ENCODE results near the gene DYNLL1.
"Not testable (repeated sequence)": the region's sequence is repeated elsewhere in the genome, so short reads cannot be mapped to it uniquely, and the experiment has no call there.

Gene DYNLL1

DNA sequence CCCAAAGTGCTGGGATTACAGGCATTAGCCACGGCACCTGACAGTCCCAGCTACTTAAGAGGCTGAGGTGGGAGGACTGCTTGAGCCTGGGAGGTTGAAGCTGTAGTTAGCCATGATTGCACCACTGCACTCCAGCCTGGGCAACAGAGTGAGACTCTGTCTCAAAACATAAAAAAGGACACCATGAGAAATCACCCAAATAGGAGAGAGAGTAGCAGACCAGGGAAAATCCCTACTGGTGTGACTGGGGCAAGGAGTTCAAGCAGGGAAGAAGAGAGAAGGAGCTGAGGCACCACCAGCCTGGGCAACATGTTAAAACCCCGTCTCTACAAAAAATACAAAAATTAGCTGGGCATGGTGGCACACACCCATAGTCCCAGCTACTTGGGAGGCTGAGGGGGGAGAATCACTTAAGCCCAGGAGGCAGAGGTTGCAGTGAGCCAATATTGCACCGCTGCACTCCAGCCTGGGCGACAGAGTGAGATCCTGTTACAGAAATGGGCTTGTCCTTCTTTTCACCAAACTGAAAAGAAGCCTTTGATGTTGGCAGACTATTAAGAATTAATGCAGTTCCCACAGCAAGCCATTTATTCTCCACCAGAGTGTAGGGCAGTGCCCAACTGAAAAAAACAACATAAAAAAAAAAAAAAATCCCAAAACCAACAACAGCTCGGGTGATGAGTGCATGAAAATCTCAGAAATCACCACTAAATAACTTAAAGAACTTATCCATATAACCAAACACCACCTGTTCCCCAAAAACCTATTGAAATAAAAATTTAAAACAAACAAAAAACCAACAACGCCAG is 21.9 kb upstream of the DYNLL1 start:
- Histone ChIP-seq H3K27me3 (ENCODE audit: control insufficient read depth, insufficient read depth, low read length, poor library complexity, severe bottlenecking) (no peaks in the 10 kb centered on the region), H3K9me3 (ENCODE audit: control insufficient read depth, low read length) (no peaks in the 10 kb centered on the region), H3K27ac (ENCODE audit: insufficient read depth, low read depth, low read length, poor library complexity, severe bottlenecking) (no peak overlapping the region), H3K4me3 (ENCODE audit: insufficient read depth, low read depth, low read length) (no peak overlapping the region), H3K4me1 (ENCODE audit: control insufficient read depth, insufficient read depth, low read length) (no peaks in the 10 kb centered on the region), H3K36me3 (ENCODE audit: control insufficient read depth, insufficient read depth, low read length) (no peaks in the 10 kb centered on the region)
- WGBS, 2 experiments = 88 to 92% methylated on average over 6 of the region's 6 CpGs

DNA sequence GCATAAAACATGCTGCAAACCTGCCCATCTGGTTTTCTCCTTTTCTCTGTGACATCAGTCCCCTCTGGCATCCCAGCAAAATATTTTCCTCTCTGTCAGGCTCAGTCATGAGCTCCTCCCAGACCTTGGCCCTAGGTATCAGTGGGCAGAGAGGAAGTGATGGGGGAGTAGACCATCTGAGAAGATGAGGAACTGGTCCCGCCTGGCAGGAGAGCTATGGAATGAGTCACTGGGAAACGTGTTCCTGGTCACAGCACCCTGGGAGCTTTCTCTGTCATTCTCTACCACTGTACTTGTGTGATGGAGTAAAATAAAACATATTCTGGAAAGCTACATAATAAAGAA is 21.3 kb upstream of the DYNLL1 start:
- H3K4me1 ChIP-seq (ENCODE audit: control insufficient read depth, insufficient read depth, low read length) = no peaks in the 10 kb centered on the region
- H3K27ac ChIP-seq (ENCODE audit: insufficient read depth, low read depth, low read length, poor library complexity, severe bottlenecking) = no peak overlapping the region
- H3K36me3 ChIP-seq (ENCODE audit: control insufficient read depth, insufficient read depth, low read length) = no peaks in the 10 kb centered on the region
- no peaks in the 10 kb centered on the region for H3K27me3 ChIP-seq (ENCODE audit: control insufficient read depth, insufficient read depth, low read length, poor library complexity, severe bottlenecking)
- no peaks in the 10 kb centered on the region for H3K9me3 ChIP-seq (ENCODE audit: control insufficient read depth, low read length)
- no peak overlapping the region for H3K4me3 ChIP-seq (ENCODE audit: insufficient read depth, low read depth, low read length)
- 47 to 51% methylated on average over 2 of the region's 2 CpGs for whole genome bisulfite sequencing, 2 experiments

DNA sequence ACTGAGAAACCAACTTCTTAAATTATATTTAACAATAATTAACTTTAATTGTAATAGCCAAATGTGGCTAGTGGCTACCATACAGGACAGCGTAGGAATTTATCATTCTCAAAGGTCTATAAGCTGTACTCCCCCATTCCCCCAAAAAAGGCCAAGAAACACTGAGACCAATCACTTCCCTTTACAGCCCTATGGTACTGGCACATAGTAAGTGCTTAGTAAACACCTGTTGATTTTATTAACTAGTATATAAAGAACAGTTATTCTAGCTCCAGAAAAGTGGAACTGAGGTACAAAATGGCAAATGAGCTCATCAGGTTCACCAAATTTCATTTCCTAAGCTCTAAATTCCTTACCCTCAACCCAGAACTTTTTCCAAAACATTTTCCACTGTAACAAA is 20.3 kb upstream of the DYNLL1 start:
- no peaks in the 10 kb centered on the region for H3K36me3 ChIP-seq (ENCODE audit: control insufficient read depth, insufficient read depth, low read length)
- no peak overlapping the region for H3K4me3 ChIP-seq (ENCODE audit: insufficient read depth, low read depth, low read length)
- no peaks in the 10 kb centered on the region for H3K4me1 ChIP-seq (ENCODE audit: control insufficient read depth, insufficient read depth, low read length)
- H3K9me3 ChIP-seq (ENCODE audit: control insufficient read depth, low read length) = no peaks in the 10 kb centered on the region
- H3K27me3 ChIP-seq (ENCODE audit: control insufficient read depth, insufficient read depth, low read length, poor library complexity, severe bottlenecking) = no peaks in the 10 kb centered on the region
- H3K27ac ChIP-seq (ENCODE audit: insufficient read depth, low read depth, low read length, poor library complexity, severe bottlenecking) = no peak overlapping the region
- WGBS, 2 experiments = 89 to 100% methylated on average over 1 of the region's 1 CpG

DNA sequence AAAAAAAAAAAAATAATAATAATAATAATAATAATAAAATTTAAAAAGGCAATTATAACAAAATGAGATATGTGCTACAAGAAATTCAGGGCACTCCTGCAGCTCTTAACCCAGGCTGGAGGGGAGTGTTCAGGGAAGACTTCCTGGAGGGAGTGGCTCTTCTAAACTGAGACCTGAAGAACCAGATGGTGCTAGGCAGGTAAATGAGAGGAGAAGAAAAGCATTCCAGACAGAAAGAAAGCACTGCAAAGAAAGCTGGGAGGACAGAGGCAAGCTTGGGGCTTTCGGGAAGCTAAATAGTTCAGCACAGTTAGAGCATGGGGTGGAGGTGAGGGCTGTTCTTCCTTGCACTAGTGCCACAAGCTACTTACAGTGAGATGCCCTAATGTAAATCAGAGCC is 16.5 kb upstream of the DYNLL1 start:
- 77 to 79% methylated on average over 1 of the region's 1 CpG for WGBS, 2 experiments
- Histone ChIP-seq H3K27me3 (ENCODE audit: control insufficient read depth, insufficient read depth, low read length, poor library complexity, severe bottlenecking) (no peaks in the 10 kb centered on the region), H3K27ac (ENCODE audit: insufficient read depth, low read depth, low read length, poor library complexity, severe bottlenecking) (no peak overlapping the region), H3K4me3 (ENCODE audit: insufficient read depth, low read depth, low read length) (no peak overlapping the region), H3K36me3 (ENCODE audit: control insufficient read depth, insufficient read depth, low read length) (no peaks in the 10 kb centered on the region), H3K4me1 (ENCODE audit: control insufficient read depth, insufficient read depth, low read length) (no peaks in the 10 kb centered on the region), H3K9me3 (ENCODE audit: control insufficient read depth, low read length) (no peaks in the 10 kb centered on the region)

DNA sequence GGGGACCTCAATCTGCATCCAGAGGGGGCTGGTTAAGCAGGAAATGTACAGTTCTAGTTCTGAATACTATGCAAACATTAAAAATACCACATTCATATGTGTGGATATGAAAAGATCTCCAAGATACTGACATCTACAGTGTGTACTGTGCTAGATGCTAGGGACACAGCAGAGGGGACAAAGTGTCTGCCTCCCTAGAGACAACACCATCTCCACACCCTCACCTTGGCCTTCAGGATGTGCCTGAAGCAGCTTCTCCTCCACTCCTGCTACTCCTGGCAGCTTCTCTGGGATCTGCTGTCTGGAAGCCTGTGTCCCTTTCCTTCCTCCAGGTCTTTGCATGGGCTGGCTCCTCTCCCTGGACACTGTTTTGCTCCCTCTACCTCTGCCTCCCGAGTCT is 15.7 kb upstream of the DYNLL1 start:
- WGBS, 2 experiments = 86 to 98% methylated on average over 1 of the region's 1 CpG
- H3K4me1 ChIP-seq (ENCODE audit: control insufficient read depth, insufficient read depth, low read length) = no peaks in the 10 kb centered on the region
- H3K27ac ChIP-seq (ENCODE audit: insufficient read depth, low read depth, low read length, poor library complexity, severe bottlenecking) = no peak overlapping the region
- H3K36me3 ChIP-seq (ENCODE audit: control insufficient read depth, insufficient read depth, low read length) = no peaks in the 10 kb centered on the region
- no peaks in the 10 kb centered on the region for H3K9me3 ChIP-seq (ENCODE audit: control insufficient read depth, low read length)
- H3K4me3 ChIP-seq (ENCODE audit: insufficient read depth, low read depth, low read length) = no peak overlapping the region
- no peaks in the 10 kb centered on the region for H3K27me3 ChIP-seq (ENCODE audit: control insufficient read depth, insufficient read depth, low read length, poor library complexity, severe bottlenecking)

DNA sequence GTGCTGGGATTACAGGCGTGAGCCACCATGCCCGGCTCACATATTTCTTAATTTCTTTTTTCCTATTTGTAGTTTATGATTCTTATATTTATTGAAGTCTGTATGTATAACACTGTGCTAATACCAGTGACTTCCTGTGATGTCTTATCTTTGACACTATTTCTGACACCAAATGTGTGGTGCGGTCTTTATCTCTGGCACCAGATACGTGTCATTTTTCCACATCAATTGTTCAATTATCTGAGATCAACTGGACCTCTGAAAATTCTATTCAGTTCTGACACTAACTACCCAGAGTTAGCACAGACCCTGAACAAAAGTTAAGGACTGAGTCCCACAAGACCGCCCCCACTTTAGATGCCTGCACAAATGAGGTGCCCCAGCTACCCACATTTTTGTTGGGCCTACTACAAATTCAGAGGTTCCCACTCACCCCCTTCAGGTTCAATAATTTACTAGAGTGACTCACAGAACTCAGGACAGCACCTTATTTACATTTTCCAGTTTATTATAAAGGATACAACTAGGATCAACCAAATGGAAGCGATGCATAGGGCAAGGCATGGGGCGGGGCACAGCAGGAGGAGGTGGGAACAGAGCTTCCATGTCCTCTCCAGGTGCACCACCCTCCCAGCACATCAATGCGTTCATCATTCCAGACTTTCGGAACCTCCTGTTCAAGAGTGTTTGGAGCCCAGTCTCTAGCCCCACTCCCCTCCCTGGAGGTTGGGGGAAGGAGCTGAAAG is 14.7 kb upstream of the DYNLL1 start:
- no peaks in the 10 kb centered on the region for H3K4me1 ChIP-seq (ENCODE audit: control insufficient read depth, insufficient read depth, low read length)
- H3K4me3 ChIP-seq (ENCODE audit: insufficient read depth, low read depth, low read length) = no peak overlapping the region
- H3K27ac ChIP-seq (ENCODE audit: insufficient read depth, low read depth, low read length, poor library complexity, severe bottlenecking) = no peak overlapping the region
- no peaks in the 10 kb centered on the region for H3K9me3 ChIP-seq (ENCODE audit: control insufficient read depth, low read length)
- H3K36me3 ChIP-seq (ENCODE audit: control insufficient read depth, insufficient read depth, low read length) = no peaks in the 10 kb centered on the region
- no peaks in the 10 kb centered on the region for H3K27me3 ChIP-seq (ENCODE audit: control insufficient read depth, insufficient read depth, low read length, poor library complexity, severe bottlenecking)
- WGBS, 2 experiments = 96 to 97% methylated on average over 7 to 9 of the region's 9 CpGs

DNA sequence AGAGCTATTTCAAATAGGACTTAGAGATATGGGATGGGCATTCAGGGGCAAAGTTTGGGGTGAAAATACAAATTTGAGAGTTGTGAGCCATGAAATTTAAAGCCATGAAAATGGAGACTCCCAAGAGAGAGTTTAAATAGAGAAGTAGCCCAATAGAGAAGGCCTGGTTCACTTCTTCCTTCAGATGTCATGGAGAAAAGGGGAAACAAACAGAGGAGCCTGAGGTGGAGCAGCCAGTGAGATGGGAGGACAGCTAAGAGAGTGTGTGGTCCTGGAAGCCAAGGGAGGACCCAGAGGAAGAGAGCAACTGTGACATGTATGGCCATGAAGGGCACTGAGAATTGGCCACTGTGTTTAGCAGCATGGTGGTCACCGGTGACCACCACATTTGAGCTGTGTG is 12.3 kb upstream of the DYNLL1 start:
- no peaks in the 10 kb centered on the region for H3K27me3 ChIP-seq (ENCODE audit: control insufficient read depth, insufficient read depth, low read length, poor library complexity, severe bottlenecking)
- no peaks in the 10 kb centered on the region for H3K4me1 ChIP-seq (ENCODE audit: control insufficient read depth, insufficient read depth, low read length)
- WGBS, 2 experiments = 92 to 94% methylated on average over 1 of the region's 1 CpG
- no peaks in the 10 kb centered on the region for H3K36me3 ChIP-seq (ENCODE audit: control insufficient read depth, insufficient read depth, low read length)
- no peak overlapping the region for H3K4me3 ChIP-seq (ENCODE audit: insufficient read depth, low read depth, low read length)
- no peaks in the 10 kb centered on the region for H3K9me3 ChIP-seq (ENCODE audit: control insufficient read depth, low read length)
- no peak overlapping the region for H3K27ac ChIP-seq (ENCODE audit: insufficient read depth, low read depth, low read length, poor library complexity, severe bottlenecking)

DNA sequence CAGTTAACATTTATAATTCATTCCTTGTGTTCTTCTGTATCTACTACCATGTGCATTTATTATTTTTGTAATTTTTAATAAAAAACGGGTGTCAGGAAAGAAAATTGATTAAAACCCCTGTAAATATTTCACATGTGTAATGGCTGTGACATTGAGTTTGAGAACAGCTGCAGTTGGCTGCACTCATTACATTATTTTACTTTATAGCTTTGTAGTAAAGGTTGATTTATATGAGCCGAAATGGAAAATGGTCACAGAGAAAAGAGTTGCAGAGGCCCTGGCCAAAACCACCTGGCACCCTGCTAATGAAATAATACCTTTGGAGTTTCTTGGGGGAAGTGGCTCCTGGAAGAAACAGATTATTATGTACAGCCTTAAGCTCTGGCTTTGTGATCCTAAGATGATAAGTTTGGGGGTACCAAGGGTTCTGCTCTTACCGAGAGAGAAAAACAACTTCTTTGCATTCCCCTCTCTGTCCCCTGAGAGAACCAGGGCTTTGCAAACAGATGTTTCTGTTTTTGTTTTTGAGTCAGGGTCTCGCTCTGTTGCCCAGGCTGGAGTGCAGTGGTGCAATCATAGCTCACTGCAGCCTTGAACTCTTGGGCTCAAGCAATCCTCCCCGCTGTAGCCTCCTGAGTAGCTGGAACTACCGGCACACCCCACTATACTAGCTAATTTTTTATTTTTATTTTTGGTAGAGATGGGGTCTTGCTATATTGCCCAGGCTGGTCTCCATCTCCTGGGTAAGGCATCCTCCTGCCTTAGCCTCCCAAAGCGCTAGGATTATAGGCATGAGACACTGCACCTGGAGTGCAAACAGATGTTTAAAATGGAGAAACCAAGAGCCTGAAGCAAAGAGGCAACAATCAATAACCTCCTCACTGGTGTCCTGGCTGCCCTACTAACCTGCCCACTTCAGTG is 9.7 kb upstream of the DYNLL1 start:
- H3K27me3 ChIP-seq (ENCODE audit: control insufficient read depth, insufficient read depth, low read length, poor library complexity, severe bottlenecking) = no peaks in the 10 kb centered on the region
- WGBS, 2 experiments = 89 to 98% methylated on average over 5 to 6 of the region's 7 CpGs

DNA sequence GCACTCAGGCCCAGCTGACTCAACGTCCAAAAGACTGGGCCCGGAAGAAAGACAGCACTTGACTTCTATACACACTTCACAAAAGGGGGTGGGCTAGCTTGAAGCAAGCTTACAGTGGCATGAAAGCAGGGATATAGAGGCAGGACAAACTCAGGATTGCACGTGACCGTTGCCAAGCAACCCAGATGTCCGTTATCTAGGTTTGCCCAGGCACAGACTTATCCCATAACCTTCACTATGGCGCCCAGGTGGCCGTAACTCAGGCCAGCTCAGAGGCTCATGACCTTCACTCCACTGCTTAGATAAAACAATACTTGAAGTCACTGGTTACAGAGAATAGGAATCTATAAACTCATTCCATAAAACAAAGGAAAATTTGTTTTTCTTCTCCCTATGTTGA is 8.4 kb upstream of the DYNLL1 start:
- H3K4me1 ChIP-seq (ENCODE audit: control insufficient read depth, insufficient read depth, low read length); H3K27me3 ChIP-seq (ENCODE audit: control insufficient read depth, insufficient read depth, low read length, poor library complexity, severe bottlenecking); H3K36me3 ChIP-seq (ENCODE audit: control insufficient read depth, insufficient read depth, low read length); H3K27ac ChIP-seq (ENCODE audit: insufficient read depth, low read depth, low read length, poor library complexity, severe bottlenecking); H3K9me3 ChIP-seq (ENCODE audit: control insufficient read depth, low read length); H3K4me3 ChIP-seq (ENCODE audit: insufficient read depth, low read depth, low read length): not testable (repeated sequence)
- 93 to 95% methylated on average over 7 of the region's 7 CpGs for WGBS, 2 experiments

More for the DNA sequence above, 9.7 kb upstream of the DYNLL1 start:
- Histone ChIP-seq H3K9me3 (ENCODE audit: control insufficient read depth, low read length) (no peaks in the 10 kb centered on the region), H3K4me1 (ENCODE audit: control insufficient read depth, insufficient read depth, low read length) (no peaks in the 10 kb centered on the region), H3K4me3 (ENCODE audit: insufficient read depth, low read depth, low read length) (no peak overlapping the region), H3K27ac (ENCODE audit: insufficient read depth, low read depth, low read length, poor library complexity, severe bottlenecking) (no peak overlapping the region), H3K36me3 (ENCODE audit: control insufficient read depth, insufficient read depth, low read length) (no peaks in the 10 kb centered on the region)

Data from ectodermal cell (in vitro differentiated cells).